HG03469 (cell line): ENCODE results near the gene SLC19A1.

ENCODE experiments used
- ATAC-seq: cut with Tn5 transposase; IDR thresholded peaks from one replicate; pipeline ENCODE4 v1.9.1; 2021; ENCODE audit warnings: mild to moderate bottlenecking, moderate library complexity, moderate number of reproducible peaks; ENCODE audit not compliant: unreplicated experiment

Gene SLC19A1

GRCh38 chr21:45448283-45448809, 93.9 kb downstream of the SLC19A1 start:
- no peak for ATAC-seq
